NK-92 treated with Interleukin-12 subunit alpha and Interleukin-12 subunit beta, amount 100 ng/mL, for 24 hours (cell line): Measurements from ENCODE around the gene ANKRD63.
A peak's percentile ranks its signal among the peaks of the same experiment; 100 is the strongest.

Experiments used
- DNase-seq: peaks from one replicate; lab custom pipeline; 2025; lab: John Stamatoyannopoulos, UW

Gene ANKRD63

DNA sequence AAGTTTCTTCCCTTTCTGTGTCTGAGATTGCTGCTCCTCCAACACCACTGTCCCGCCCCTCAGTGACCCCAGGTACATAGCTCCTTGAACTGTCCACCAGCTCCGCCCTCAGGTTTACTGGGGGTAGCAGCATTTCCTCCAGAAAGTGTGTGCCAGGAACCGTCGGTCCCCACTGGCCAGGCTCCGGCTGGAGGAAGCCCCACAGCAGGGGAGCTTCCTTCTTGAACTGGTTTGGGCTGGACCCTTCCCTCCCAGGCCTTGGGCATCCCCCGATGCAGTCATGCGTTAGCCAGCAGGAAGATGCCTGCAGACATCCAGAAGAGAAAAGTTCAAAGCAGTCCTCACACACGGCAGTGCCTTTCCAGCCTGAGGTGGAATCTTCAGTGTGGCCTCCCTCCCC is 24.3 kb downstream of the ANKRD63 start:
- no peak for DNase-seq

DNA sequence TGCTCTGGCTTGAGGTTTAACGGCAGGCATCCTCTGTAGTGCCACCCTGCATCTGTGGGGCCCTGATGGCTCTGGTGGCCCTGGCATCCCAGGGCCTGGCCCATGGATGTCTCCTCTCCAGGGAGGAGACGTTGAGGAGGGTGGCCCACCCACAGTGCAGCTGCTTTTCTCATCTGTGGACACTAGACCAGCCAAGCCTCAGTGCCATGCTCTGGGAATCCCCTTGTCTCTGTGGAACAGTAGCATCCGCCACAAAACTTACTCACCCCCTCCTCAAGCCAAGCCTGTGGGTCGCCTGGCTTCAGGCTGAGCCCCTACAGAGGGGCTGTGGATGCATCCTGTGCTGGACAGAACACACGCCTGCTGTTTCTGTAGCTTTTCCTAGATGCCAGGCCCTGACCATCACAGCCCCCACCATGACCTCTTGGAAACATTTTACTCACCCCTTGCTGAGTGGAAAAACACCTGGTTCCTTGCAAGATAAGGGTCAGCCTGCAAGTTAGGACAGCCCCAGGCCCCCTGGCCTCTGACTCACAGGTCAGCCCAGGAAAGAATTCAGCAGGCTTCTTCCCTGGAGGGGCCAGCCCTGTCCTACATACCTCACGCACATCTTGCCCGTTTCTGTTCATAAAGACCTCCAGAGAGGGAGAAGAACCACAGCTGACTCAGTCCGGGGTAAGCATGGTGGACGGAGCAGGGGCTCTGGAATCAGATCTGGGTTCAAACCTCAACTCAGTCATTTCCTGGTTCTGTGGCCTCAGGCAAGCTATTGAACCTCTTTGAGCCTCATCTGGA is 25.0 kb downstream of the ANKRD63 start:
- DNase-seq, result no peak

GRCh38 chr15:40256638-40257235 is 26.1 kb downstream of the ANKRD63 start:
- DNase-seq, result peak; percentile 65

DNA sequence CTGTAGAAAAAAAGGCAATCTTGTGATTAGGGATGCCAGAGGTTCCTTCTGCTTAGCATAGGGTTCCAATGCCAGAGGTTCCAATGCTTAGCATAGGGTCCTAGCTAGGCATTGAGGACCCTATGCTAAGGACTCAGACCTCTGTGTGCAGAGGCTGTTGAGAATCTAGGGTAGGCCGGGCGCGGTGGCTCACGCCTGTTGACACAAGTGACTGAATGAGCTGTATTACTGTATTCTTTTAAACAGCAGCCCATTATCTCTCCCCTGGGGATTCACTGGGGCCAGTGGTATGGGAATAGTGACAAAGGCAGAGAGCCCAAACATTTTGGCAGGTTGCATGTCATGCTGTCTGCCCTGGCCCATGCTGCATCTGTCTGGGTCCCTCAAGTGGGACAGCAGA is 27.8 kb downstream of the ANKRD63 start:
- no peak for DNase-seq

DNA sequence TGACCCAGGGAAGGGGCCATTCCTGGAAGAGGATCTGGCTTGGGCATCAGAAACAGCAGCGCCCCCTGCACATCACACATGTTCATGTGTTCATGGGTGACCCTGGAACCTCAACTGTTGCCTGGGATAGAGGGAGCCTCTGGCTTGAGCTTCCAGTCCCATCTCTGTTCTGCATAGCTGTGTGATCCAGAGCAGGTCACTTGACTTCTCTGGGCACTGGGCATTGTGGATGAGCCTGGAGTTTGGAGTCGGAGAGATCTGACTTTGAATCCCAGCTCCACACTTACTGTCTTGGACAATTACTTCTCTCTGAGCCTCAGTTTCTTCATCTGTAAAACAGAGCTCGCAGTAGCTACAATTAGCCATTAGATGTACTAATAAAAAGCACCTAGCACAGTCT is 28.4 kb downstream of the ANKRD63 start:
- DNase-seq, result no peak

DNA sequence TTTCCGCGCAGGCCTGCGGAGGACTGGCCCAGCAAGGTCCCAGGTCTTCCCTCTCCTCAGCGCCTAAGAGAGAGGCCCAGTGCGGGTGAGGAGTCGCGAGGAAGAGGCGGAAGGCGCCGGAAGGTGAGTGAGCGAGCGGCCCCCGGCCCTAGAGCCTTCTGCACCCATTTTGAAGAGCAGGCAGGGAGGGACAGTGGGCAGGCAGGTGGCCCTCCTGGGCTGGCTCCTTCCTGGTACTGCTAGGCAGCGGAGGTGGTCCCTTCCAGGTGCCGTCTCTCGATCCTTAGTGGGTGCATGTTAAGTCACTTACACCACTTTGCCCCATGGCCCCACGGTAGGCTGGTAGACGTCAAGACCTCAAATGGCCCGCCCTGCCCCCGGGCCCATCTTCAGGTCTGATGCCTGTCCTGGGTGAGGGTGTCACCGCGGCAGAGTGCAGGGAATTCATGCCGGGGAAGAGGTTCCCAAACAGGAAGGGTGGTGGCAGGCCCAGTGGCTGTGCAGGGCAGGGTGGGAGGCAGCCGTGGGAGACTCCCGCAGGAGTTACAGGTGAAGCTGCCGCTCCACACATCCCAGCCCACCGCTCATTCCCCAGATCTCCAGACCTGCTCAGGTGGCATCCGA is 29.6 kb downstream of the ANKRD63 start:
- DNase-seq, result no peak

- no peak for DNase-seq
These were observed 30.3 kb downstream of the ANKRD63 start for GRCh38 chr15:40252438-40253166.

DNA sequence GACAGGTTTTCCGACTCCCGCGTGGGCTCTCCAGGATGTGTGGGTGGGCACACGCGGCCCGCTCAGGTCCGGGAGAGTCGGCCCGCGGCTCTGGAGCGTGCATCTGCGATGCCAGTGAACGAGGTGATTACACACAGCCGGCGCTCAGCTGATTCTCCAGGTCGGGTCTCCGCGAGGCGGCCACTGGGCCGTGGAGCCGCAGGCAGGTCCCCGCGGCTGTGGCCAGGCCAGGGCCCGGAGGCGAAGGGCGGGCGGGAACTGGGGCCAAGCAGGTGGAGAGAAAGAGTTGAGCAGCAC is 30.8 kb downstream of the ANKRD63 start:
- no peak for DNase-seq

- no peak for DNase-seq
These were observed 31.3 kb downstream of the ANKRD63 start for GRCh38 chr15:40251486-40252140.

DNA sequence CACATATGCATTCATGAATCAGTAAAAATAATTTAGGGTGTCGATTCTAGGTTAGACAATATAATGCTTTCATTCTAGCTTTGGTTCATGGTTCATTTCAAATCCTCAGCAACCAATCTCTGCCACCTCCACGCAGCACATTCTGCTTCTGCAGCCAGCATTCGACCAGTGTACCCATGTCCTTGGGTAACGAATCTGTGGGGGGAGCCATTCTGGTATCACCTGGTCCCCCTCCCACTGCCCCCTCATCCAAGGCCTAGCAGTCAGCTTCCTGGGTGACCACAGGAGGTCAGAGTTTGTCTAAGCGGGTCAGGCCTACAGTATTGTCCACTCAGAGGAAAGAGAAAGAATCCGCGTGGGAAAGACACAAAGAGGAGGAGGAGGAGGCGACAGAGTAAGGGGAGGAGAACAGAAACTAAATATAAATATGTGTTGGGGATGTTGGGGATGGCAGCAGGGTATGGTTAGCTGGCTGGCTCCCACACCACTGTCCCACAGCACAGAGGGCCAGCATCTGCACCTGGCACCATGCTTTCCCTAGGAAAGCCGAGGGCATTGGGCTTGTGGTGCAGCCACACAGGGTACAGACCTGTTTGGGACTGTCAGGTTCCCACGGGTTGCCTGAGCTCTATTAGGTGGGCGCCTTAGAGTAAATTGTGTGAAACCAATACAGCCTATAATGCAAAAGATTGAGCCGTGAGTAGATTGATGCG is 31.9 kb downstream of the ANKRD63 start:
- DNase-seq, result no peak

DNA sequence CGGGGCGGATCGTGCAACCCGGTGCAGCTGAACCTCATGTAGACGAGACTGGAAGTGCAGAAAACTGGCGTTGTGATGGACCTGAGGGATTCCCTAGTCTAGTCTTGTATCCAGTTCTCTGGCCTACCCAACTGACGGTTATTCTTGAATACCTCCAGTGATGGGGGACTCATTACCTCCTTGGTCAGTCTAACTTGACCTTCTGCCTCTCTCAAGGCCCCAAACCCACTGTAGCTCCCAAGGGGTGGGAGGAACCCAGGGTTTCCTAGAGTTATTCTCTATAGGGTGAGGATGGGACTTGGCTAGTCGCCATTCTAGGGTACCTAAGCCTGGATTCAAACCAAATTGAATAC is 32.6 kb downstream of the ANKRD63 start:
- DNase-seq, result no peak

DNA sequence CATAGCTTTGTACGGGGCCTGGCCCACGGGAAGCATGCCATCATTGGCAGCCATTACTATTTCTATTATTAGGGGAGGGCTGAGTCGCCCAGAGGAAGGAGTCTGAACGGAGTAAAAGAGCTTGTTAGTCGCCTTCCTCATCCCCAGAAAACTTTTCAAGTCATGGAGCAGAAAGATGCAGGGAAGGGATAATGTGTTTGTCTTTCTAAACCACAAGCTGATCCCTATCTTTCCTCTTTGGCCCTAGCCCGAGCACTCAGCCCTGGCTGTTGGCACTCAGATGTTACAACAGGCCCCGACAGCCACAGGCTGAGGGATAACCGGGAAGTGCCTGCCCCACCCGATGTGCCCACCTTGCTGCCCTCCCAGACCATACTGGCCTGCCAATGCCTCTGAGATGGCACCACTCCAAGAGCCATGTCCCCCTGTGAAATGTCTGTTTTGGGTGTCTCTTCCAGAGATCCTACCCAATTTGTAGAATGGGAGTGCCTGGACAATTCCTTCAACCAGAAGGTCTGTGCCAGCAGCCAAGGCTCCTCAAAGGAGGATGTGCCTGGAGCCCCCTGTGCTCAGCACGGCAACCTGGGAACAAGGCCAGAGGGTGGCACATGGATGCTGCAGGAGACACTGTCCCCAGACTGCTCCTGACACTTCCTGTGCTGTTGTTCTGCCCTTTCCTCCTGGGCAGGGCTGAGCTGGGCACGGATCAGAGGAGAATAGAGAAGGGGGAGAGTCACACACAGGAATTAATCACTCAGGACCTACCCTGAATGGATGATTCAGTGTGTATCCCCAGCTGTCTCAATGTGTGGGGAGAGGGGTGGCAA is 33.2 kb downstream of the ANKRD63 start:
- no peak for DNase-seq

DNA sequence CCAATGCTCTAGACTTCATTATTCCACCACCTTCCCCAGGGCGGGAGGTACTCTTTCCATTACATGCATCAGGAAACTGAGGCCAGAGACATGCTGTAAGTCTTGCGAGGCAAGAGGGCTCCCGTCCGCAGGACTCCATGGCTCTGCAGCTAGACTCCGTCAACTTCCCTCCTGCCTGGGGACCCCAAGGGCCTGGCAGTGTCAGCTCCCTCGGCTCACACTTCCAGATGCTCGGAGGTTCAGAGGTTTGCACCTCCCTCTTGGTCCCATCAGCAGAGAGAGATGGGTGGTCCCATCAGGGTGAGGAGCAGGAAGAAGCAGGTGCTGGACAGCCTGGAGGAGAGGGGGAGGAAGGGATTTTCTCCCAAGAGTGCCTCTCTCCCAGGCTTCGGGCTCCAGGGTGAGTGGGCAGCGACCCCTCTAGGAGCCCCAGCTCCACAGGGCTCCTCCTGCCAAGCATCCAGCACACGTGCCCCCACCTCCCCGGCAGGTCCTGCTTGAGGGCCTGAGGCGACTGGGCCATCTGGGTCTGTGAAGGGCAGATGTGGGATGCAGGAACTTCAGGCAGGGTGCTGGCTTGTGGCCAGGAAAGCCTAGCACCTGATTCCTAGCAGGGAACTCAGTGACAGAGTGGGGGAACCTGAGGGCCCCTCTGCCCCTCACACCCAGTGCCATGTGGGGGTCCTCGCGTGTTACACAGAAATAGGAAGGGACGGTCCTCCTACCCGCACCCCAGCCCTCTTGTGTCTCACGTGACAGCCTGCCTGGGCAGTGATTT is 34.7 kb downstream of the ANKRD63 start:
- no peak for DNase-seq

- DNase-seq, result no peak
These were observed 35.4 kb downstream of the ANKRD63 start for GRCh38 chr15:40247406-40247971.

- no peak for DNase-seq
These were observed 36.2 kb downstream of the ANKRD63 start for GRCh38 chr15:40246496-40247280.

DNA sequence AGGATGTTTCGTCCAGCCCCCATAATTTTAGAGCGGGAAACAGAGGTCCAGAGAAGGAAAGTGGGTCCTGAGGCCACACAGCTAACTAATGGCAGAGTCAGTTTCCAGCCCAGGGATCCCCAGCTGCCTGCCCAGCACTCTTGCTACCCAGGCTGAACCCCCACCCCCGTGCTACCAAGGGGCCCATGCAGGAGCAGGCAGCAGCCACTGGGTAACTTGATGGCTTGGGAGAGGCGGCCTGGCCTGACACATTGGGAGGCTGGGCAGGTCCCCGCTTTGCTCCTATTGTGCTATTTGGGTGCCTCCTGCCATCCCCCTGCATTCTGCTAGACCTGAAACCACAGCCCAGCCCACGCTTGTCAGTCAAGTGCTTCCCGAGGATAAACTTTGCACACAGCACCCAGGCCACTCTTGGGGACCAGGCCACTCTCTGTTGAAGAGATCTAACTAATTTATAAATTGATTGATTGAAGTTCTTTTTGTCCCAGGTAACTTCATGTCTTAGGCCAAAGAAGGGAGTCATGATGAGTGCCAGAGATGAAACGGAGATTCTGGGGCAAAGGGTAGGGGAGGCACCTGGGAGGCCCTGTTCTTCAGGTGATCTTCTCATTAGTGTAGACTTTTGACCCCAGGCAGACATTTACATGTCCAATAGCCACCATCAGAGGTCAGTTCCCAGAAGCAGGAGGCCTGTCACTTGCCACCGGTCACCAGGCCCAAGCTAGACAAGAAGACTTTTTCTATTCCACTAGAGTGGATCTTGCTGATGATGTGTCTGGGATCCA is 37.0 kb downstream of the ANKRD63 start:
- DNase-seq, result no peak

DNA sequence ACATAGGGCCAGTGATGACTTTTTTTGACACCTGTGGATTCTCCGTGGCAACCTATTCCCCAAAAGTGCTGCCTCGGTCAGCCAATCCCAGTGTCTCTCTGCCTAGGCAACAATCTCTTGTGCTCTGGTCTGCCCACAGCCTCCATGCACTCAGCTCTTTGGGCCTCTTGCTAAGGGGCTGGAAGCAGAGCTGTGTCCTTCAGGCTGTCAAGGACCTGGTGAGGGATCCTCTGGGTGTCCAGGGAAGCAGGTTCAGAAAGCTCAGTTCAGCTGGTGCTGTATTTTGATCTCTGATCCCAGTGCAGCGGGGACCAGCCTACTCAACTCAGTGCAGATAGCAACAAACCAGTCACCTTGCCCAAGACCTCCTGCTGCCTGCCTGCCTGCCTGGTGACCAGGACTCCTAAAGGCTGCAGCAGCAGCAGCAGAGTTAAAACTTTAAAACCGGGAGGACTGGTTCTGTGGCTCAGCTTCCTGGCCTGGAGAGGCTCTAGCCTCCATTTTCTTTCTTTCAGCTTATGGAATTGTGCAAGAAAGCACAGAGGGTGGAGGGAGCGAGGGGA is 37.8 kb downstream of the ANKRD63 start:
- DNase-seq, result no peak
